ENCODE measurements around the gene PRELID1.

PRELID1 gene

GRCh38 chr5:177355162-177355867, 51.7 kb downstream of the PRELID1 start:
- Histone ChIP-seq H3K27me3 (ENCODE audit: insufficient read depth, poor library complexity, severe bottlenecking) (no peaks in the 10 kb centered on the region), H3K4me3 (ENCODE audit: severe bottlenecking) (no peak overlapping the region), H3K4me1 (ENCODE audit: insufficient read depth, poor library complexity, severe bottlenecking) (peaks cover 7% of the 10 kb centered on the region), H3K36me3 (ENCODE audit: low read depth) (peaks cover 7% of the 10 kb centered on the region; the same call in 1 of the 2 replicates), H3K9me3 (ENCODE audit: severe bottlenecking) (no peaks in the 10 kb centered on the region), H3K27ac (ENCODE audit: poor library complexity, severe bottlenecking) (no peak overlapping the region)
- TF ChIP-seq CTCF (IDR thresholded peaks at IDR 0.05; ENCODE audit: poor library complexity, severe bottlenecking) = no peak
- DNase-seq (ENCODE audit: low spot score) = no peak
- ATAC-seq (ENCODE audit: low read depth) = no peak

DNA sequence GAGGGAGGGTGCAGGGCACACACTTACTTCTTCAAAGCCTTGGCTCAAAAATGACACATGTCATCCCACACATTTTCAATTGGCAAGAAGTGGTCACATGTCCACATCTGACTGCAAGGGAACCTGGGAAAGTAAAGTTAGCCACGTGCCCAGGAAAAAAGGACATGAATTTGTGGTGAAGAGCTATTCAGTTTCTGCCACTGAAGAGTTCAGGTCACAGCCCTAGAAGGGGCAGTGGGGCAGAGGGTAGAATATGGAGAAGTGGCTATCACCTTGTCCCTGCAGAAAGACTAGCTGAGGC, 52.2 kb downstream of the PRELID1 start:
- Histone ChIP-seq H3K4me3 (ENCODE audit: severe bottlenecking) (no peak overlapping the region), H3K9me3 (ENCODE audit: severe bottlenecking) (no peaks in the 10 kb centered on the region), H3K4me1 (ENCODE audit: insufficient read depth, poor library complexity, severe bottlenecking) (peaks cover 3% of the 10 kb centered on the region), H3K27me3 (ENCODE audit: insufficient read depth, poor library complexity, severe bottlenecking) (no peaks in the 10 kb centered on the region), H3K27ac (ENCODE audit: poor library complexity, severe bottlenecking) (no peak overlapping the region), H3K36me3 (ENCODE audit: low read depth) (peaks cover 2% of the 10 kb centered on the region; the same call in 1 of the 2 replicates)
- DNase-seq (ENCODE audit: low spot score) (no peak), ATAC-seq (ENCODE audit: low read depth) (no peak)
- no peak for TF ChIP-seq CTCF (IDR thresholded peaks at IDR 0.05; ENCODE audit: poor library complexity, severe bottlenecking)
